Measurements from ENCODE around the gene EIF2A. TPM values are rescaled to one million over a fixed set of nuclear protein-coding genes. Genes with fewer than 3 reads are reported as not detected.

Gene EIF2A
- total RNA-seq, 4 donors from 2014 or later = 83.1 to 201 (median 109) TPM

DNA sequence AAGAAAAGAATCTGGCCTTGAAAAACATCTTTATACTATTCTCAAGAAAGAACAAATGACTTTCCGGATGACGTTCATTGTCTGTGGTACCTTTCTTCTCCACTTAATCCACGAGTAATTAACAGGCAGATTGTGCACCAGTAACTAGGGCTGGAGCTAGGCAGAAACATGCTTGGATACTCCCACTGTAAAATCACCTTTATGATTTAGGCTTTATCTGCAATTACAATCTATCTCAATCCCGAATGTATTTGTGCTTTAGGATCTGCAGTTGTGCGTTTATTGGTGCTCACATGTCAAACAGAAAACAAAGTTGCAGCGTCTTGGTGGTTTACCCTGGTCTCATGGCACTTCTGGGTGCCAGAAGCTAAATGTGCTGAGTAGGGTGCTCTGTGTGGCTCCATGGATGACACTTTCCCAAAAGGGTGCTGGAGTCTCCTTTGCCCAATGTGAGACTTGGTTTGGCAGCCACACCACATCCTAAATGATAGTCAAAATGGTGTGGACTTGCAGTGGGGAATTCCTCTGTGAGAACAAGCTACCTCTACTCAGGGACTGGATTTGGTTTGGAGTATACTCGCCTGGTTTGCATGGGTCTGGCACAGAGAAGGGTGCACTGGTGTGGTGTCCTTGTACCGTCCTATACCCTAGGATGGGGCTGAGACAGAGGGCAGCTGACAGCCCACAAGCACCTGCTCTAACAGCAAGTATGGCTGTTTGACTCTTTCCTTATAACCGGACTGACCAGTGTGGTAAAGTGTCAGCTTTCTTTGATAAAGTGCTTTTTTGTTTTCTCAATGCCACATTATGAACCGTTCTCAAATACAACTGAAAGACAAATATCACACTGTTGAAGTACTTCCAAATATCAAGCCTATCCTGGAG, 8.0 kb upstream of the EIF2A start:
- H3K9me3 ChIP-seq = no peaks in the 10 kb centered on the region
- no peak overlapping the region for H3K27ac ChIP-seq
- H3K27me3 ChIP-seq = no peaks in the 10 kb centered on the region
- no peak overlapping the region for H3K4me3 ChIP-seq
- peaks cover 0 to 3% (median 0%) of the 10 kb centered on the region in 4 donors for H3K4me1 ChIP-seq
- no peak for DNase-seq
- no peak for TF ChIP-seq POLR2A (IDR thresholded peaks at IDR 0.05)
- TF ChIP-seq, protein P1, sequence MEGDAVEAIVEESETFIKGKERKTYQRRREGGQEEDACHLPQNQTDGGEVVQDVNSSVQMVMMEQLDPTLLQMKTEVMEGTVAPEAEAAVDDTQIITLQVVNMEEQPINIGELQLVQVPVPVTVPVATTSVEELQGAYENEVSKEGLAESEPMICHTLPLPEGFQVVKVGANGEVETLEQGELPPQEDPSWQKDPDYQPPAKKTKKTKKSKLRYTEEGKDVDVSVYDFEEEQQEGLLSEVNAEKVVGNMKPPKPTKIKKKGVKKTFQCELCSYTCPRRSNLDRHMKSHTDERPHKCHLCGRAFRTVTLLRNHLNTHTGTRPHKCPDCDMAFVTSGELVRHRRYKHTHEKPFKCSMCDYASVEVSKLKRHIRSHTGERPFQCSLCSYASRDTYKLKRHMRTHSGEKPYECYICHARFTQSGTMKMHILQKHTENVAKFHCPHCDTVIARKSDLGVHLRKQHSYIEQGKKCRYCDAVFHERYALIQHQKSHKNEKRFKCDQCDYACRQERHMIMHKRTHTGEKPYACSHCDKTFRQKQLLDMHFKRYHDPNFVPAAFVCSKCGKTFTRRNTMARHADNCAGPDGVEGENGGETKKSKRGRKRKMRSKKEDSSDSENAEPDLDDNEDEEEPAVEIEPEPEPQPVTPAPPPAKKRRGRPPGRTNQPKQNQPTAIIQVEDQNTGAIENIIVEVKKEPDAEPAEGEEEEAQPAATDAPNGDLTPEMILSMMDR (IDR thresholded peaks at IDR 0.05) = no peak
- peaks cover 0 to 9% (median 0%) of the 10 kb centered on the region in 3 donors for H3K36me3 ChIP-seq

- no peak overlapping the region for H3K27ac ChIP-seq
- TF ChIP-seq, protein P1 (IDR thresholded peaks at IDR 0.05) = no peak
- TF ChIP-seq POLR2A (IDR thresholded peaks at IDR 0.05) = no peak
- H3K36me3 ChIP-seq = peaks cover 0 to 9% (median 0%) of the 10 kb centered on the region in 3 donors
- H3K27me3 ChIP-seq = no peaks in the 10 kb centered on the region
- DNase-seq = no peak
- no peak overlapping the region for H3K4me3 ChIP-seq
- H3K9me3 ChIP-seq = no peaks in the 10 kb centered on the region
- peaks cover 0 to 17% (median 3%) of the 10 kb centered on the region in 4 donors for H3K4me1 ChIP-seq
Measured at GRCh38 chr3:150540297-150540696, 6.3 kb upstream of the EIF2A start.

- TF ChIP-seq, protein P1 (IDR thresholded peaks at IDR 0.05) = no peak
- TF ChIP-seq POLR2A (IDR thresholded peaks at IDR 0.05) = no peak
- H3K27ac ChIP-seq = no peak overlapping the region
- peaks cover 0 to 17% (median 3%) of the 10 kb centered on the region in 4 donors for H3K4me1 ChIP-seq
Measured at GRCh38 chr3:150540991-150541390, 5.6 kb upstream of the EIF2A start.

DNA sequence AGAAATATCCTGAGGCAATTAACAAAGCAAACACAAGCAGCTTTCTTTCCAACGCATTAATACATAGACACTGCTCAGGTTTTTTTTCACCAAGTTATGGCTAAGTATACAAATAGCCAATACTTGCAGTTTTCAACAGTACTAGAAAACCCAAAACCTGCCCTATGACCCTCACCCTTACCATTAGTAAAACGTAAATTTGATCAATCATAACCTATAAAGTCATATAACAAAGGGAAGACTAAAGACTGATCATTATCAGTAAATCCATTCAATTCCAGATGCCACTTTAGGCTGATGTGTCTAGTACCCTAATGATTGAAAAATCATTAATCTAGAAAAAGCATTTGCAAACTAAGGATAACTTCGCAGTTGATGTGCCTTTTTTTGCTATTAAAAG, 3.5 kb upstream of the EIF2A start:
- DNase-seq = no peak
- H3K4me3 ChIP-seq = no peak overlapping the region
- no peaks in the 10 kb centered on the region for H3K9me3 ChIP-seq
- H3K36me3 ChIP-seq = peaks cover 0 to 9% (median 0%) of the 10 kb centered on the region in 3 donors
- no peak for TF ChIP-seq POLR2A (IDR thresholded peaks at IDR 0.05)
- TF ChIP-seq, protein P1 (IDR thresholded peaks at IDR 0.05) = no peak
- H3K4me1 ChIP-seq = peaks cover 0 to 24% (median 6%) of the 10 kb centered on the region in 4 donors
- no peak overlapping the region for H3K27ac ChIP-seq
- H3K27me3 ChIP-seq = no peaks in the 10 kb centered on the region

More at GRCh38 chr3:150540991-150541390, 5.6 kb upstream of the EIF2A start:
- Histone ChIP-seq H3K27me3 (no peaks in the 10 kb centered on the region), H3K9me3 (no peaks in the 10 kb centered on the region), H3K36me3 (peaks cover 0 to 9% (median 0%) of the 10 kb centered on the region in 3 donors), H3K4me3 (no peak overlapping the region)
- no peak for DNase-seq

DNA sequence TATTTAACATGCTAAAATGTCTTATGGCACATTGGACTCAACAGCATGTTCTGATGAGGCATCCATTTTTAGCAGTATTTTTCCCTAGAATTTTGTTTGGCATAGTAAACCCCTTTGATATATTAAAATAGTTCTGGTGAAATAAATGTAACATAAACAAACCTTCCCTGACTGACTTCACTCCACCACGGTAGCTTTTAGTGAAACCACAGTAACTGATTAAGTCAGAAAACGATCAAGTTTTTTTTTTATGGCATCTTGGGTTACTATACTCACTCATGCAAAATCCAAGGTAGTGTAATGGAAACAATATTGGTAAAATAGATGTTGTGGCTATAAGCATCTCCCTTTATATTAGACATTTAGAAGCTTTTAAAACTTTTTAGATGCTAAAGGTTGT, 3.1 kb upstream of the EIF2A start:
- TF ChIP-seq, protein P1 (IDR thresholded peaks at IDR 0.05) = no peak
- no peak for TF ChIP-seq POLR2A (IDR thresholded peaks at IDR 0.05)
- no peak for DNase-seq
- H3K4me3 ChIP-seq = no peak overlapping the region
- H3K27me3 ChIP-seq = no peaks in the 10 kb centered on the region
- H3K36me3 ChIP-seq = peaks cover 0 to 9% (median 0%) of the 10 kb centered on the region in 3 donors
- H3K4me1 ChIP-seq = peaks cover 0 to 24% (median 6%) of the 10 kb centered on the region in 4 donors
- no peaks in the 10 kb centered on the region for H3K9me3 ChIP-seq
- H3K27ac ChIP-seq = no peak overlapping the region
